ENCODE measurements around the gene COL23A1. TPM values are rescaled to one million over a fixed set of nuclear protein-coding genes. Genes with fewer than 3 reads are reported as not detected.

Gene COL23A1
- total RNA-seq, 4 donors from 2014 or later, result 0.93 to 4.6 (median 2.4) TPM

GRCh38 chr5:178385496-178385890, 204.7 kb downstream of the COL23A1 start:
- 60 to 83% methylated on average over 1 to 7 of the region's 13 CpGs for WGBS, 2 donors (ENCODE audit: low coverage in 1 of 2)
- ATAC-seq, result no peak
- Histone ChIP-seq H3K4me1 (peaks cover 0 to 26% (median 0%) of the 10 kb centered on the region in 3 donors), H3K36me3 (no peaks in the 10 kb centered on the region), H3K9me3 (no peaks in the 10 kb centered on the region), H3K4me3 (no peak overlapping the region), H3K27ac (no peak overlapping the region), H3K27me3 (peaks cover 32% of the 10 kb centered on the region)
- TF ChIP-seq EP300 (IDR thresholded peaks at IDR 0.05) (no peak), CTCF (IDR thresholded peaks at IDR 0.05) (no peak), POLR2AphosphoS5 (IDR thresholded peaks at IDR 0.05) (no peak)

GRCh38 chr5:178384816-178385495, 205.2 kb downstream of the COL23A1 start:
- H3K27me3 ChIP-seq, result peaks cover 32% of the 10 kb centered on the region
- TF ChIP-seq POLR2AphosphoS5 (IDR thresholded peaks at IDR 0.05) (no peak), POLR2A (IDR thresholded peaks at IDR 0.05) (no peak), EP300 (IDR thresholded peaks at IDR 0.05) (no peak), CTCF (IDR thresholded peaks at IDR 0.05) (no peak)
- H3K27ac ChIP-seq, result no peak overlapping the region
- peaks cover 0 to 22% (median 0%) of the 10 kb centered on the region in 3 donors for H3K4me1 ChIP-seq
- no peak for ATAC-seq
- 53% methylated on average over 3 of the region's 15 CpGs; no CpG with 5 or more reads in 1 of the 2 donors for WGBS, 2 donors (ENCODE audit: low coverage in 1 of 2)
- no peak overlapping the region for H3K4me3 ChIP-seq
- H3K9me3 ChIP-seq, result no peaks in the 10 kb centered on the region
- H3K36me3 ChIP-seq, result no peaks in the 10 kb centered on the region

GRCh38 chr5:178383919-178384815, 206.0 kb downstream of the COL23A1 start:
- Histone ChIP-seq H3K4me1 (peaks cover 0 to 19% (median 0%) of the 10 kb centered on the region in 3 donors), H3K9me3 (no peaks in the 10 kb centered on the region), H3K4me3 (peak overlapping the region in 1 of 2 donors; percentile 23), H3K36me3 (no peaks in the 10 kb centered on the region), H3K27me3 (peaks cover 32% of the 10 kb centered on the region), H3K27ac (no peak overlapping the region)
- no peak for TF ChIP-seq EP300 (IDR thresholded peaks at IDR 0.05)
- TF ChIP-seq POLR2A (IDR thresholded peaks at IDR 0.05), result no peak
- no peak for TF ChIP-seq CTCF (IDR thresholded peaks at IDR 0.05)
- no peak for TF ChIP-seq POLR2AphosphoS5 (IDR thresholded peaks at IDR 0.05)
- 52 to 56% methylated on average over 7 to 8 of the region's 42 CpGs for WGBS, 2 donors (ENCODE audit: low coverage in 1 of 2)
- ATAC-seq, result peak; percentile 43

GRCh38 chr5:178383301-178383918, 206.8 kb downstream of the COL23A1 start:
- peaks cover 0 to 26% (median 0%) of the 10 kb centered on the region in 3 donors for H3K4me1 ChIP-seq
- H3K4me3 ChIP-seq, result no peak overlapping the region
- TF ChIP-seq POLR2AphosphoS5 (IDR thresholded peaks at IDR 0.05) (no peak), EP300 (IDR thresholded peaks at IDR 0.05) (no peak), POLR2A (IDR thresholded peaks at IDR 0.05) (no peak), CTCF (IDR thresholded peaks at IDR 0.05) (no peak)
- WGBS, 2 donors (ENCODE audit: low coverage in 1 of 2), result 60 to 80% methylated on average over 1 of the region's 13 CpGs
- no peak for ATAC-seq
- no peak overlapping the region for H3K27ac ChIP-seq
- H3K36me3 ChIP-seq, result no peaks in the 10 kb centered on the region
- peaks cover 29% of the 10 kb centered on the region for H3K27me3 ChIP-seq
- no peaks in the 10 kb centered on the region for H3K9me3 ChIP-seq

All from gastroesophageal sphincter (tissue), 4 donors.